CD8-positive, alpha-beta memory T cell (primary cell): ENCODE results near the gene CRTAC1. TPM values are rescaled to one million over a fixed set of nuclear protein-coding genes. Genes with fewer than 3 reads are reported as not detected.
"Not testable (repeated sequence)": the region's sequence is repeated elsewhere in the genome, so short reads cannot be mapped to it uniquely, and the experiment has no call there.

Experiments used
- CTCF ChIA-PET: fragments of 350-600 bp; sonication (Branson Sonifier 250); formaldehyde crosslinking; loops from one replicate; lab custom pipeline; 2021; ENCODE audit warnings: antibody characterized with exemption; lab: Charles Lee
- POLR2A ChIA-PET: fragments of 350-600 bp; sonication (Branson Sonifier 250); formaldehyde crosslinking; loops from one replicate; lab custom pipeline; 2021; ENCODE audit warnings: antibody characterized with exemption; lab: Charles Lee
- DNase-seq, 5 donors: peaks; one replicate each; pipeline versions ENCODE4 v3.0.0 to v3.0.0-alpha.2; 2020 to 2022; ENCODE audit warnings: mixed read lengths in 1 of 5
- H3K27ac ChIP-seq: one replicate; pipeline ENCODE4 v1.7.0; 2013; ENCODE audit warnings: low read depth, mild to moderate bottlenecking, low read length, moderate library complexity
- H3K27me3 ChIP-seq: 2 replicates; pipeline ENCODE4 v1.7.0; 2013; ENCODE audit warnings: low read length, mild to moderate bottlenecking; ENCODE audit not compliant: insufficient read depth, poor library complexity, severe bottlenecking
- H3K36me3 ChIP-seq: 2 replicates; pipeline ENCODE4 v1.7.0; 2013; ENCODE audit warnings: mild to moderate bottlenecking, low read length, moderate library complexity; ENCODE audit not compliant: insufficient read depth
- H3K4me1 ChIP-seq: 2 replicates; pipeline ENCODE4 v1.7.0; 2013; ENCODE audit warnings: mild to moderate bottlenecking, low read length, moderate library complexity; ENCODE audit not compliant: insufficient read depth
- H3K4me3 ChIP-seq: 2 replicates; pipeline ENCODE4 v1.7.0; 2013; ENCODE audit warnings: mild to moderate bottlenecking, low read length
- H3K9me3 ChIP-seq: 2 replicates; pipeline ENCODE4 v1.7.0; 2013; ENCODE audit warnings: mild to moderate bottlenecking, low read length
- H3K27ac Mint-ChIP-seq, 8 donors: one replicate each; pipeline ENCODE4 v1.8.0; 2020 to 2021; ENCODE audit warnings: mixed read lengths in 8 of 8, mild to moderate bottlenecking in 6 of 8, inconsistent platforms in 3 of 8, moderate library complexity in 3 of 8
- H3K27me3 Mint-ChIP-seq, 2 donors: one replicate each; pipeline ENCODE4 v1.8.0; 2020 to 2021; ENCODE audit warnings: mixed read lengths in 2 of 2, mild to moderate bottlenecking in 1 of 2, moderate library complexity in 1 of 2
- H3K36me3 Mint-ChIP-seq, 3 donors: one replicate each; pipeline ENCODE4 v1.8.0; 2020 to 2021; ENCODE audit warnings: mixed read lengths in 3 of 3, inconsistent platforms in 1 of 3, mild to moderate bottlenecking in 1 of 3
- H3K4me1 Mint-ChIP-seq, 3 donors: one replicate each; pipeline ENCODE4 v1.8.0; 2020 to 2021; ENCODE audit warnings: mixed read lengths in 3 of 3, inconsistent platforms in 1 of 3, mild to moderate bottlenecking in 1 of 3
- H3K4me3 Mint-ChIP-seq, 7 donors: one replicate each; pipeline ENCODE4 v1.8.0; 2020 to 2021; ENCODE audit warnings: mixed read lengths in 7 of 7, mild to moderate bottlenecking in 6 of 7, moderate library complexity in 4 of 7, inconsistent platforms in 2 of 7
- H3K9me3 Mint-ChIP-seq, 5 donors: one replicate each; pipeline ENCODE4 v1.8.0; 2020 to 2022; ENCODE audit warnings: mixed read lengths in 5 of 5, mild to moderate bottlenecking in 3 of 5, moderate library complexity in 2 of 5, inconsistent platforms in 1 of 5
- polyA plus RNA-seq: library from polyadenylated mRNA; unstranded; fragments of 300-500 nt; fragmentation: Illumina TruSeq; gene quantifications from one replicate; pipeline ENCODE4 v1.2.3, GENCODE V29; 2021
- total RNA-seq, 2 experiments: library from RNA; stranded (reverse); gene quantifications; one replicate each; pipeline ENCODE4 v1.2.3, GENCODE V29; 2021

CRTAC1 gene
- total and polyA plus RNA-seq, 3 experiments from 2014 or later: not detected

DNA sequence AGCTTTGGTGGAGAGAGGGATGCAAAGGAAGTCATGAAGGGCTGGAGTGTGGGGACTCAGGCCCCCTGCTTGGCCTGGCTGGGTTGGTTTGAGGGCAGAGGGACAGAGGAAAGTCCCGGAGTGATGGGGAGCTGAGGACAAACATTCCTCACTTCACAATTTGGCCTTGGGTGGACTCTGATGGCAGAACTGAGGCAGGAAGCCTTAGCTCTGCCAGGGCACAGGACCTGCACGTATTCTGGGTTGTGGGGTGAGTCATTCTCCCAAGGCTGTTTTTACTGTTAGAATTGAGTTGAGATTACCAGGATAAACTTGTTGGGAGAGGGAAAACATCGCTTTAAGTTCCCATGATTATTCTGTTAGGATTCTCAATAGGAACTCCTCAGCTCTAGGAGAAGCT, 178.1 kb downstream of the CRTAC1 start:
- H3K27ac ChIP-seq: no peak overlapping the region
- Mint-ChIP-seq H3K4me1 (peaks cover 36 to 43% (median 37%) of the 10 kb centered on the region in 3 donors), H3K4me3 (peak overlapping the region in 6 of 7 donors; percentile 9 to 95 (median 86)), H3K27me3 (no peaks in the 10 kb centered on the region), H3K27ac (peak overlapping the region in 3 of 8 donors; percentile 47 to 87 (median 68)), H3K9me3 (no peaks in the 10 kb centered on the region), H3K36me3 (peaks cover 0 to 4% (median 1%) of the 10 kb centered on the region in 3 donors)
- H3K4me1 ChIP-seq: peaks cover 34% of the 10 kb centered on the region
- no peaks in the 10 kb centered on the region for H3K27me3 ChIP-seq
- H3K4me3 ChIP-seq: no peak overlapping the region
- no peaks in the 10 kb centered on the region for H3K9me3 ChIP-seq
- DNase-seq: no peak
- H3K36me3 ChIP-seq: no peaks in the 10 kb centered on the region
- CTCF ChIA-PET: interaction anchor here (1.0 to 4.4 kb wide), 4 partner anchors 12 to 175 kb away, joined by 3 to 26 read pairs (median 6); no protein-coding TSS in a partner anchor
- POLR2A ChIA-PET: no interaction called here

- peak overlapping the region; percentile 64 for H3K4me3 ChIP-seq
- H3K9me3 Mint-ChIP-seq: no peaks in the 10 kb centered on the region
Measured at GRCh38 chr10:97851341-97852001, 178.9 kb downstream of the CRTAC1 start.

GRCh38 chr10:97850446-97850845, 180.0 kb downstream of the CRTAC1 start:
- Mint-ChIP-seq H3K27me3 (no peaks in the 10 kb centered on the region), H3K4me1 (peaks cover 36 to 37% (median 36%) of the 10 kb centered on the region in 3 donors), H3K27ac (peak overlapping the region; percentile 41 to 87 (median 70)), H3K36me3 (peaks cover 0 to 3% (median 1%) of the 10 kb centered on the region in 3 donors), H3K4me3 (peak overlapping the region; percentile 82 to 95 (median 89)), H3K9me3 (no peaks in the 10 kb centered on the region)
- peak overlapping the region; percentile 64 for H3K4me3 ChIP-seq
- H3K9me3 ChIP-seq: no peaks in the 10 kb centered on the region
- CTCF ChIA-PET: interaction anchor here (3.4 to 4.4 kb wide), 2 partner anchors 18 to 58 kb away, joined by 15 to 26 read pairs; no protein-coding TSS in a partner anchor
- no peaks in the 10 kb centered on the region for H3K36me3 ChIP-seq
- peak in 3 of 5 donors; percentile 6 to 26 (median 22) for DNase-seq
- POLR2A ChIA-PET: interaction anchor here (1.0 to 1.3 kb wide), 2 partner anchors 114 to 164 kb away, joined by 3 to 5 read pairs; partner anchors contain the start of genes AVPI1 and ZFYVE27
- H3K27me3 ChIP-seq: no peaks in the 10 kb centered on the region
- H3K27ac ChIP-seq: no peak overlapping the region
- peaks cover 34% of the 10 kb centered on the region for H3K4me1 ChIP-seq

More at GRCh38 chr10:97851341-97852001, 178.9 kb downstream of the CRTAC1 start:
- H3K27ac Mint-ChIP-seq: peak overlapping the region in 6 of 8 donors; percentile 57 to 87 (median 85)
- peaks cover 36 to 41% (median 37%) of the 10 kb centered on the region in 3 donors for H3K4me1 Mint-ChIP-seq
- no peaks in the 10 kb centered on the region for H3K27me3 Mint-ChIP-seq
- H3K4me3 Mint-ChIP-seq: peak overlapping the region; percentile 69 to 95 (median 88)
- no peaks in the 10 kb centered on the region for H3K36me3 ChIP-seq
- H3K27me3 ChIP-seq: no peaks in the 10 kb centered on the region
- ChIA-PET CTCF (interaction anchor here (1.0 to 4.4 kb wide), 4 partner anchors 10 to 174 kb away, joined by 3 to 26 read pairs (median 10); no protein-coding TSS in a partner anchor), POLR2A (no interaction called here)
- H3K4me1 ChIP-seq: peaks cover 34% of the 10 kb centered on the region
- DNase-seq: peak in 2 of 5 donors; percentile 13 to 26
- no peaks in the 10 kb centered on the region for H3K9me3 ChIP-seq
- no peak overlapping the region for H3K27ac ChIP-seq
- peaks cover 0 to 4% (median 1%) of the 10 kb centered on the region in 3 donors for H3K36me3 Mint-ChIP-seq

DNA sequence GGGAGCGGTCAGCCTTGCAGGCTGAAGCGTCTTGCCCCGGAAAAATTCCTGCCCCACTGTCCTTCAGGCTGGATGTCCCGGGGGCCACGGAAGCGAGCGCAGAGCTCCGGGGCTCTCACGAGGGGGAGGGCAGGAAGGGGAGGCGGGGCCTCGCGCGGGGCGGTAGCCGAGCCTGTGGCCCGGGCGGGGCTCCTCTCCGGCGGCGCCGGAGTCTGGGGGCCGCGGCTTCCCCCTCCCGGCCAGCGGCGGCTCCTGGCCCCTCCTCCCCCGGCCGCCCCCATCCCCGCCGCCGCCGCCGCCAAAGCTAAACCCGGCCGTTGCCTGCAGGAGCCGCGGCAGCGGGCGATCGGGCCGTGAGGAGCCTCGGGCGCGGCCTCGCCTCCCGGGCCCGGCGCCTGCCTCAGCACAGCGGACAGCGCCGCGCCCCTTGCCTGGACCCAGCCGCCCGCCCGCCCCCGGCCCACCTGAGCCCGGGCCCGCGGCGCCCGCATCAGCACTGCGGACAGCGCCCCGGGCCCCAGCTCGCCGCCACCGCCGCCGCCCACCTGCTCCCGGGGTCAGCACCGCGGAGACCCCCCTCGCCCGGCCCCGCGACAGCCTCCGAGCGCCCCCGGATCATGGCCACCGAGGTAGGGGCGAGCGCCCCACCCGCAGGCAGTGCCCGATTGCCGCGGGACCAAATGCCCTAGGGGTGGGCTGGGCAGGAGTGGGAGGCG, 180.6 kb downstream of the CRTAC1 start, which contains the start of gene GOLGA7B:
GOLGA7B (plus strand) TSS at position 157 of the 716 bp plus-strand sequence; CDS start at position 618, 461 bp downstream.
- peaks cover 34% of the 10 kb centered on the region for H3K4me1 ChIP-seq
- peak within 1 kb of the TSS; percentile 84 to 95 (median 90) for H3K4me3 Mint-ChIP-seq
- peak within 1 kb of the TSS; percentile 70 to 95 (median 86) for H3K27ac Mint-ChIP-seq
- no peaks in the 10 kb centered on the region for H3K27me3 ChIP-seq
- no peaks in the 10 kb centered on the region for H3K9me3 Mint-ChIP-seq
- DNase-seq: peak; percentile 56 to 76 (median 63)
- no peaks in the 10 kb centered on the region for H3K27me3 Mint-ChIP-seq
- H3K36me3 ChIP-seq: no peaks in the 10 kb centered on the region
- H3K4me1 Mint-ChIP-seq: peaks cover 36 to 37% (median 36%) of the 10 kb centered on the region in 3 donors
- ChIA-PET CTCF (interaction anchor here (0.7 to 4.4 kb wide), 3 partner anchors 19 to 64 kb away, joined by 3 to 26 read pairs (median 15); no protein-coding TSS in a partner anchor), POLR2A (interaction anchor here (0.7 to 1.3 kb wide), 4 partner anchors 12 to 163 kb away, joined by 3 to 5 read pairs (median 4); partner anchors contain the start of genes AVPI1 and ZFYVE27)
- peaks cover 0 to 1% (median 1%) of the 10 kb centered on the region in 3 donors for H3K36me3 Mint-ChIP-seq
- no peak within 1 kb of the TSS for H3K27ac ChIP-seq
- H3K9me3 ChIP-seq: no peaks in the 10 kb centered on the region
- peak within 1 kb of the TSS; percentile 64 for H3K4me3 ChIP-seq

DNA sequence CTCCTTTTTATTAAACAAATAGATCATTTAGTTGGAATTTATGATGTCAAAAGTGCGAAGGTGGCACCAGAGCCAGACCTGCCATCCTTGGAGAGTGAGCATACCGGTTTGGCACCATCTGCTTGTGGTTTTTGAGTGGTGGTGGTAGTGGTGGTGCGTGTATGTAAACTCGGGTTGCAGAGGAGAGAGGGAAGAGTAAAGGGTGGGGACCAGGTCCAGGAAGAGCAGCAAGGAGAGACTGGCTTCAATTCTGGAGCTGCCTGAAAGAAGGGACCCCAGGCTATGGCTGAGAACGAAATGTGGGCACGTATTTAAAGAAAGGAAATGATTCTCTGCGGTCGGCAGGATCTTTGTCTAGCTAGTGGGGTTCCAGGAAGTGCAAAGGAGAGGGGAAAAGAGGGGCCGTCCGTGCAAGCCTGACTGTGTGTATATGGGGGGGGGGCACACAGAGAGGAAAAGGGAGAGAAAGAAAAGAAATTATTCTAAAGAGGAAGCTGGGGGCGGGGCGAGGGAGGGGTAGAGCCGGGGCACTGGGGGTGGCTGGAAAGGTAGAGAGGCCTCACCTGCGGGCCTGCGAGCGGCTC, 181.2 kb downstream of the CRTAC1 start:
- H3K4me3 ChIP-seq: peak overlapping the region; percentile 57
- DNase-seq: peak in 1 of 5 donors; percentile 24
- H3K27me3 Mint-ChIP-seq: no peaks in the 10 kb centered on the region
- peak overlapping the region; percentile 84 to 94 (median 88) for H3K4me3 Mint-ChIP-seq
- H3K27me3 ChIP-seq: no peaks in the 10 kb centered on the region
- no peaks in the 10 kb centered on the region for H3K9me3 Mint-ChIP-seq
- peaks cover 36 to 37% (median 36%) of the 10 kb centered on the region in 3 donors for H3K4me1 Mint-ChIP-seq
- CTCF ChIA-PET: interaction anchor here (0.7 to 4.4 kb wide), 3 partner anchors 20 to 63 kb away, joined by 3 to 26 read pairs (median 15); no protein-coding TSS in a partner anchor
- H3K36me3 ChIP-seq: no peaks in the 10 kb centered on the region
- H3K9me3 ChIP-seq: no peaks in the 10 kb centered on the region
- peak overlapping the region; percentile 7 to 95 (median 78) for H3K27ac Mint-ChIP-seq
- H3K36me3 Mint-ChIP-seq: peaks cover 0 to 1% (median 0%) of the 10 kb centered on the region in 3 donors
- H3K4me1 ChIP-seq: peaks cover 34% of the 10 kb centered on the region
- POLR2A ChIA-PET: interaction anchor here (0.7 to 1.3 kb wide), 3 partner anchors 12 to 163 kb away, joined by 3 to 5 read pairs (median 5); partner anchors contain the start of gene AVPI1
- no peak overlapping the region for H3K27ac ChIP-seq

- no peaks in the 10 kb centered on the region for H3K9me3 ChIP-seq
Measured at GRCh38 chr10:97844678-97845077, 185.7 kb downstream of the CRTAC1 start.

GRCh38 chr10:97843972-97844371, 186.4 kb downstream of the CRTAC1 start:
- not testable (repeated sequence) for H3K4me3 Mint-ChIP-seq
- CTCF ChIA-PET: interaction anchor here (1.1 to 1.2 kb wide), 2 partner anchors 24 to 52 kb away, joined by 3 to 4 read pairs; no protein-coding TSS in a partner anchor

More at GRCh38 chr10:97844678-97845077, 185.7 kb downstream of the CRTAC1 start:
- H3K36me3 Mint-ChIP-seq: peaks cover 0 to 4% (median 1%) of the 10 kb centered on the region in 3 donors
- H3K27me3 ChIP-seq: no peaks in the 10 kb centered on the region
- H3K4me3 Mint-ChIP-seq: no peak overlapping the region
- H3K4me3 ChIP-seq: no peak overlapping the region
- H3K27ac ChIP-seq: no peak overlapping the region
- ChIA-PET CTCF (no interaction called here), POLR2A (no interaction called here)
- H3K36me3 ChIP-seq: no peaks in the 10 kb centered on the region
- H3K4me1 ChIP-seq: peaks cover 6% of the 10 kb centered on the region
- no peak overlapping the region for H3K27ac Mint-ChIP-seq
- H3K27me3 Mint-ChIP-seq: no peaks in the 10 kb centered on the region
- peaks cover 13 to 28% (median 21%) of the 10 kb centered on the region in 3 donors for H3K4me1 Mint-ChIP-seq
- no peaks in the 10 kb centered on the region for H3K9me3 Mint-ChIP-seq
- no peak for DNase-seq

More at GRCh38 chr10:97843972-97844371, 186.4 kb downstream of the CRTAC1 start:
- POLR2A ChIA-PET, H3K27ac Mint-ChIP-seq, H3K27me3 Mint-ChIP-seq, H3K36me3 ChIP-seq, H3K36me3 Mint-ChIP-seq, DNase-seq, H3K9me3 Mint-ChIP-seq, H3K4me1 ChIP-seq, H3K4me3 ChIP-seq, H3K9me3 ChIP-seq, H3K27me3 ChIP-seq, H3K27ac ChIP-seq: not testable (repeated sequence)
- peaks cover 9 to 28% (median 16%) of the 10 kb centered on the region in 3 donors for H3K4me1 Mint-ChIP-seq
